Osteoblast (primary cell): ENCODE results near the gene HRH2. TPM values are rescaled to one million over a fixed set of nuclear protein-coding genes. Genes with fewer than 3 reads are reported as not detected.

ENCODE experiments used
- DNase-seq: peaks from one replicate; pipeline ENCODE4 v3.0.0; 2011; ENCODE audit warnings: low spot score, mixed read lengths; ENCODE audit not compliant: insufficient read length; ENCODE audit errors: missing footprints
- H2AFZ ChIP-seq: 2 replicates; pipeline ENCODE4 v1.6.0; 2011; ENCODE audit warnings: mild to moderate bottlenecking, low read length
- H3K27ac ChIP-seq: 2 replicates; pipeline ENCODE4 v1.5.1; 2011; ENCODE audit warnings: mild to moderate bottlenecking, low read depth, low read length, moderate library complexity
- H3K27me3 ChIP-seq: 2 replicates; pipeline ENCODE4 v1.6.0; 2012; ENCODE audit warnings: mild to moderate bottlenecking, control low read depth, inconsistent platforms, low read length, moderate library complexity; ENCODE audit not compliant: insufficient read depth
- H3K36me3 ChIP-seq: 2 replicates; pipeline ENCODE4 v1.5.1; 2011; ENCODE audit warnings: mild to moderate bottlenecking, low read length, control low read depth, moderate library complexity; ENCODE audit not compliant: insufficient read depth
- H3K4me1 ChIP-seq: 2 replicates; pipeline ENCODE4 v1.5.1; 2011; ENCODE audit warnings: mild to moderate bottlenecking, low read length, control low read depth, moderate library complexity; ENCODE audit not compliant: insufficient read depth
- H3K4me2 ChIP-seq: 2 replicates; pipeline ENCODE4 v1.6.0; 2011; ENCODE audit warnings: mild to moderate bottlenecking, low read length; ENCODE audit not compliant: insufficient read depth
- H3K4me3 ChIP-seq: fragments of 200-600 bp; sonication (generic); 3 replicates; pipeline ENCODE4 v1.5.1; 2012; ENCODE audit warnings: mild to moderate bottlenecking, low read length, inconsistent platforms; ENCODE audit not compliant: insufficient read depth
- H3K79me2 ChIP-seq: 2 replicates; pipeline ENCODE4 v1.6.0; 2012; ENCODE audit warnings: mild to moderate bottlenecking, low read length, control low read depth, inconsistent platforms; ENCODE audit not compliant: insufficient read depth
- H3K9me3 ChIP-seq: 2 replicates; pipeline ENCODE4 v1.5.1; 2011; ENCODE audit warnings: low read depth, low read length, control low read depth
- H4K20me1 ChIP-seq: 2 replicates; pipeline ENCODE4 v1.6.0; 2012; ENCODE audit warnings: mild to moderate bottlenecking, low read length, control low read depth; ENCODE audit not compliant: insufficient read depth
- CTCF ChIP-seq: IDR thresholded peaks from 2 replicates; pipeline ENCODE4 v1.5.1; 2011; ENCODE audit warnings: mild to moderate bottlenecking, low read depth, low read length, moderate library complexity; ENCODE audit errors: extremely low read depth
- total RNA-seq: library from RNA; depleted of rRNA; stranded (reverse); fragments of >200 nt; gene quantifications from 2 replicates; pipeline ENCODE4 v1.2.3, GENCODE V29; 2012

HRH2 gene
- total RNA-seq, 1 donor: 0.36 TPM

- no peak for DNase-seq
- Histone ChIP-seq H3K36me3 (no peaks in the 10 kb centered on the region), H3K27ac (no peak overlapping the region), H4K20me1 (no peaks in the 10 kb centered on the region), H3K79me2 (no peaks in the 10 kb centered on the region), H3K27me3 (no peaks in the 10 kb centered on the region), H3K4me3 (no peak overlapping the region), H3K4me1 (no peaks in the 10 kb centered on the region), H3K9me3 (no peaks in the 10 kb centered on the region), H3K4me2 (no peak overlapping the region), H2AFZ (no peak overlapping the region)
- no peak for TF ChIP-seq CTCF
Observed at GRCh38 chr5:175743676-175744210, 85.9 kb downstream of the HRH2 start.

- Histone ChIP-seq H3K27ac (no peak overlapping the region), H3K79me2 (no peaks in the 10 kb centered on the region), H3K27me3 (no peaks in the 10 kb centered on the region), H3K36me3 (no peaks in the 10 kb centered on the region), H3K4me2 (no peak overlapping the region), H3K9me3 (no peaks in the 10 kb centered on the region), H2AFZ (no peak overlapping the region), H3K4me1 (no peaks in the 10 kb centered on the region), H4K20me1 (no peaks in the 10 kb centered on the region), H3K4me3 (no peak overlapping the region)
- DNase-seq: no peak
- no peak for TF ChIP-seq CTCF
Observed at GRCh38 chr5:175745210-175745609, 87.3 kb downstream of the HRH2 start.

- Histone ChIP-seq H3K27me3 (no peaks in the 10 kb centered on the region), H3K4me1 (no peaks in the 10 kb centered on the region), H3K4me2 (no peak overlapping the region), H3K4me3 (no peak overlapping the region), H3K36me3 (no peaks in the 10 kb centered on the region), H2AFZ (no peak overlapping the region), H4K20me1 (no peaks in the 10 kb centered on the region), H3K27ac (no peak overlapping the region), H3K79me2 (no peaks in the 10 kb centered on the region), H3K9me3 (no peaks in the 10 kb centered on the region)
- no peak for DNase-seq
- TF ChIP-seq CTCF: no peak
Observed at GRCh38 chr5:175746851-175747250, 89.0 kb downstream of the HRH2 start.

GRCh38 chr5:175747539-175748060 lies 89.7 kb downstream of the HRH2 start:
- H3K27me3 ChIP-seq: no peaks in the 10 kb centered on the region
- no peaks in the 10 kb centered on the region for H3K9me3 ChIP-seq
- TF ChIP-seq CTCF: no peak
- H3K4me1 ChIP-seq: no peaks in the 10 kb centered on the region
- no peak for DNase-seq
- H3K36me3 ChIP-seq: no peaks in the 10 kb centered on the region
- H3K4me3 ChIP-seq: no peak overlapping the region
- H2AFZ ChIP-seq: no peak overlapping the region
- H3K27ac ChIP-seq: no peak overlapping the region
- H4K20me1 ChIP-seq: no peaks in the 10 kb centered on the region
- no peak overlapping the region for H3K4me2 ChIP-seq
- H3K79me2 ChIP-seq: no peaks in the 10 kb centered on the region
